ENCODE measurements around the gene ZBTB20. TPM values are rescaled to one million over a fixed set of nuclear protein-coding genes. Genes with fewer than 3 reads are reported as not detected.

The ZBTB20 gene
- total RNA-seq, 3 donors from 2014 or later = 62.9 to 150 (median 109) TPM

DNA sequence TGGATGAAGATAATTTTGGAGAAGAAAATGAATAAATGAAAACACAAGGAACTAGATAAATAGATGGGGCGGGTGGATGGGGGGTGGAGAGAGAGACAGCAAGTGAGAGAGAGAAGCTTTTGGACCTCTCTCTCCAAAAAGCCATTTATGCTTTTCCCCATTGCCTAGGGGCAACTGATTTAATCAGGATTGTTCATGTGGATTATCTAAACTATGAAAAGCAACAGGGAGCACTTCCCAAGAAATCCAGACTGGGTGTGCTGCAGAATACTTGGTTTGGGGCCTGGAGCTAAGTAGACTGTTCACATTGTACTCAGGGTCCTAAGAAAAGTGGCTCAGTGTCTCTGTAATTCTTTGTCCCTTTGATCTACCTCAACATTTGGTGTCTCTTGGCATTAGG is 486.3 kb downstream of the ZBTB20 start:
- no peaks in the 10 kb centered on the region for H3K36me3 ChIP-seq
- no peak overlapping the region for H3K4me3 ChIP-seq
- H3K27ac ChIP-seq = peak overlapping the region; percentile 61 to 69
- no peaks in the 10 kb centered on the region for H3K27me3 ChIP-seq
- no peak for DNase-seq (ENCODE audit: low spot score in 2 of 2)
- intact Hi-C loops (cut with DNase I; ENCODE audit: low total_unique reads) = no loop called here
- H3K9me3 ChIP-seq = no peaks in the 10 kb centered on the region
- TF ChIP-seq POLR2AphosphoS5 (IDR thresholded peaks at IDR 0.05) (no peak), POLR2A (IDR thresholded peaks at IDR 0.05) (no peak)
- TF ChIP-seq, protein P1, sequence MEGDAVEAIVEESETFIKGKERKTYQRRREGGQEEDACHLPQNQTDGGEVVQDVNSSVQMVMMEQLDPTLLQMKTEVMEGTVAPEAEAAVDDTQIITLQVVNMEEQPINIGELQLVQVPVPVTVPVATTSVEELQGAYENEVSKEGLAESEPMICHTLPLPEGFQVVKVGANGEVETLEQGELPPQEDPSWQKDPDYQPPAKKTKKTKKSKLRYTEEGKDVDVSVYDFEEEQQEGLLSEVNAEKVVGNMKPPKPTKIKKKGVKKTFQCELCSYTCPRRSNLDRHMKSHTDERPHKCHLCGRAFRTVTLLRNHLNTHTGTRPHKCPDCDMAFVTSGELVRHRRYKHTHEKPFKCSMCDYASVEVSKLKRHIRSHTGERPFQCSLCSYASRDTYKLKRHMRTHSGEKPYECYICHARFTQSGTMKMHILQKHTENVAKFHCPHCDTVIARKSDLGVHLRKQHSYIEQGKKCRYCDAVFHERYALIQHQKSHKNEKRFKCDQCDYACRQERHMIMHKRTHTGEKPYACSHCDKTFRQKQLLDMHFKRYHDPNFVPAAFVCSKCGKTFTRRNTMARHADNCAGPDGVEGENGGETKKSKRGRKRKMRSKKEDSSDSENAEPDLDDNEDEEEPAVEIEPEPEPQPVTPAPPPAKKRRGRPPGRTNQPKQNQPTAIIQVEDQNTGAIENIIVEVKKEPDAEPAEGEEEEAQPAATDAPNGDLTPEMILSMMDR (IDR thresholded peaks at IDR 0.05) = no peak
- H3K4me1 ChIP-seq = no peaks in the 10 kb centered on the region

DNA sequence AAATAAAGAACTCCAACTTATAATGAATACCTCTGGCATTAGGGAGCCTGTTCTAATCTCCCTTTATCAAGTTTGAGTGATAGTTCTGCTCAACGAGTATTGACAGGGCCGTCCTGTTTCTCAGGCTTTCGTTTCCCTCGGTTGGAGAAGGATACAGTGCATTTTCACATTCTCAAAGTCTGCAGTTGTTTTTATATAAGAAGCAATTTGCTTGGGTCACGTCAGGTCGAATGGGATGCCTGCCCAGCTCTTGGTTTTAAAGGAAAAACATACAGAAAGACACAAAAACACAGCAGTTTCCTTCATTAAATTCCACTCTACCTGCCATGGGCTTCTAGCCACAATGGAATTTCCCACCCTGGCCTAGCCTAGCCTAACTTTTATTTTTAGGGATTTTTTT is 487.0 kb downstream of the ZBTB20 start:
- TF ChIP-seq POLR2AphosphoS5 (IDR thresholded peaks at IDR 0.05) = no peak
- Histone ChIP-seq H3K27me3 (no peaks in the 10 kb centered on the region), H3K27ac (peak overlapping the region; percentile 61 to 69), H3K36me3 (no peaks in the 10 kb centered on the region), H3K4me1 (no peaks in the 10 kb centered on the region), H3K9me3 (no peaks in the 10 kb centered on the region), H3K4me3 (peak overlapping the region in 2 of 3 donors; percentile 3 to 19)
- intact Hi-C loops (cut with DNase I; ENCODE audit: low total_unique reads) = no loop called here
- no peak for DNase-seq (ENCODE audit: low spot score in 2 of 2)

DNA sequence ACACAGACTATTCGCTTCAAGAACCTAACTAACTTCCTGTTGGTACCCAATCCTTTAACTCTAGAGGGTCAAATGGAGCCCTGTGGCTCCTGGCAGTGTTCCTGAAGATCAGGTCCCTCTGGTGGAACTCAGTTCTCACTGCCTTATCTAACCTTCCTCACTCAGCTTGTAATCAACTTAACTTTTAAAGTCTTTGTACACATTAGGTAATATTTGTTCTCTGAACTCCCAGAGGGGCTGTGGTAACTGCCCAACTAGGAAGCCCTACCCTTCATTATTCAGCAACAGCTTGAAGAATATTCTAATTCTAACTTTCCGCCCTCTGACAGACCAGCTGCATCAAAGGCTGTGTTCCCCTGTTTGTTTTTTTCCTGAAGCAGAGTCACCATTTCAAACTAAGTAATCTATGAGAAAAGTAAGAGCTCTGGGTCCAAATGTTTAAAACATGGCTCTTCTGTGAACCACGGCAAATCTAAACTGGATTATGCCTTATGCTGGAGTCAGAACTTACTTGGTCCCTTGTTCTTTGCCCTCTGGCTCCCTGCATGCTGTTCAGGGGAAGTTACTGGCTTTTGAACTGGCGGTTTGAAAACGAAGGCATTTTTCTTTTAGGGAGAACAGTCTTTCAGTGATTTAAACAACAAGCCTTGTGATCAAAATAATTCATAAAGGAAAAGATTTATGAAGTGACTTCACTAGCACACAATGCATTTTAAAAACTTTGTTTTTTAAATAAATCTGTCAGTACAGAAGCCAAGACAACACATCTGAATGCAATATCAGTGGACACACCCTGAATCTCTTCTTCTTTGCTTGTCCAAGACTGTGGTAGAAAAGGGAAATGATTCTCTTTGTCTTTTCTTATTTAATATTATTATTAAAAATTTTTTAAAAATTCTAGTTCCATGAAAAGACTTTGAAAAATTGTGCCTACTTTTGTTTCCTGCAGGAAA is 487.7 kb downstream of the ZBTB20 start:
- H3K27ac ChIP-seq = peak overlapping the region; percentile 69 to 70
- no peaks in the 10 kb centered on the region for H3K4me1 ChIP-seq
- H3K36me3 ChIP-seq = no peaks in the 10 kb centered on the region
- peak overlapping the region in 2 of 3 donors; percentile 3 to 33 for H3K4me3 ChIP-seq
- TF ChIP-seq, protein P1 (IDR thresholded peaks at IDR 0.05) = no peak
- TF ChIP-seq POLR2AphosphoS5 (IDR thresholded peaks at IDR 0.05) (no peak), POLR2A (IDR thresholded peaks at IDR 0.05) (no peak)
- no peaks in the 10 kb centered on the region for H3K27me3 ChIP-seq
- H3K9me3 ChIP-seq = no peaks in the 10 kb centered on the region
- no peak for DNase-seq (ENCODE audit: low spot score in 2 of 2)
- intact Hi-C loops (cut with DNase I; ENCODE audit: low total_unique reads) = no loop called here

DNA sequence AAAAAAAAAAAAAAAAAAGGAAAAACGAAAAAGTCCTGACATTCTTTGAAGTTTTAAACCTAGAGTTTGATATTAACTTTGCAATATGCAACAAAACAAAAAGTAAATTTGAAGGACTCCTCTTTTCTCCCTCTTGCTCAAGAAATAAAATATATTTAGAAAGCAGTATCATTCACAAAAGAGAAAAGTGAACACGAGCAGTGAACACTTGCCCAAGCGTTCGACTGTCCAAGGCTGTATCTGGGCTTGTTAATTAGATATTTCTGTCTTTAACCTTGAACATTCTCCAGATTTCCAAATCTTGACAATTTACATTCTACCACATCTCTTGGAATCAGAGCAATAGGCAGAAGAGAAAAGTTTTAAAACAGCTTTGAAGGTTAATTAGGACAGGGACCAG is 495.5 kb downstream of the ZBTB20 start:
- Histone ChIP-seq H3K27me3 (no peaks in the 10 kb centered on the region), H3K27ac (no peak overlapping the region), H3K4me3 (no peak overlapping the region), H3K4me1 (no peaks in the 10 kb centered on the region), H3K9me3 (no peaks in the 10 kb centered on the region), H3K36me3 (no peaks in the 10 kb centered on the region)
- DNase-seq (ENCODE audit: low spot score in 2 of 2) = no peak
- intact Hi-C loops (cut with DNase I; ENCODE audit: low total_unique reads) = no loop called here
- TF ChIP-seq POLR2AphosphoS5 (IDR thresholded peaks at IDR 0.05) (no peak), POLR2A (IDR thresholded peaks at IDR 0.05) (no peak)
- TF ChIP-seq, protein P1 (IDR thresholded peaks at IDR 0.05) = no peak

DNA sequence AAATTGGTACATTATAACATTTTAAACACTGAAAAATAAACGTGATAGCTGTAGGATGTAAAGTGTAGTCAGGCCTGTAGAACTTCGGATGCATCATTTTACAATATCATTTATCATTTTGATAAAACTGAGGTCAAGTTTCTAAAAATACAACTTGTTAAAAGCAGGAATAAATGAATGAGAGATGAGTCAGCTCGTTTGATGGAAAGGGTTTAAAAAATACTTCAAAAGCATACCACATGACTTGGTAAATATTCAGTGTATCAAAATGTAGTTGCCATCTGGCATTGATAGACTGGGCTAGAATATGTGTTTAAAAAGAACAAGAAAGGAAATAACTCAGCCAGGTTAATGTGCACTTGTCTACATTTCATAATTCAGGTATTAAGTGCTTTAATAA is 496.3 kb downstream of the ZBTB20 start:
- Histone ChIP-seq H3K9me3 (no peaks in the 10 kb centered on the region), H3K27ac (peak overlapping the region in 1 of 2 donors; percentile 34), H3K27me3 (no peaks in the 10 kb centered on the region), H3K4me3 (no peak overlapping the region), H3K36me3 (no peaks in the 10 kb centered on the region), H3K4me1 (no peaks in the 10 kb centered on the region)
- intact Hi-C loops (cut with DNase I; ENCODE audit: low total_unique reads) = no loop called here
- DNase-seq (ENCODE audit: low spot score in 2 of 2) = no peak
- no peak for TF ChIP-seq POLR2A (IDR thresholded peaks at IDR 0.05)
- TF ChIP-seq POLR2AphosphoS5 (IDR thresholded peaks at IDR 0.05) = no peak
- TF ChIP-seq, protein P1 (IDR thresholded peaks at IDR 0.05) = no peak
